Vagina (tissue), 2 donors: ENCODE measurements around the gene XCL2. TPM values are rescaled to one million over a fixed set of nuclear protein-coding genes. Genes with fewer than 3 reads are reported as not detected.

Source experiments
- DNase-seq, 2 donors: peaks; one replicate each; pipeline ENCODE4 v3.0.0-alpha.2; 2017; ENCODE audit errors: extremely low spot score in 2 of 2
- H3K27ac ChIP-seq: fragments of 200-600 bp; sonication (generic); one replicate; pipeline ENCODE4 v1.5.1; 2019
- H3K27me3 ChIP-seq: fragments of 200-600 bp; sonication (generic); one replicate; pipeline ENCODE4 v1.5.1; 2019
- H3K36me3 ChIP-seq, 2 donors: fragments of 200-600 bp; sonication (generic); one replicate each; pipeline ENCODE4 v1.5.1; 2017 to 2019
- H3K4me1 ChIP-seq: fragments of 200-600 bp; sonication (generic); one replicate; pipeline ENCODE4 v1.5.1; 2019
- H3K4me3 ChIP-seq, 2 donors: fragments of 200-600 bp; sonication (generic); 1 replicate in 1 of 2; 2 replicates in 1 of 2; pipeline ENCODE4 v1.5.1; 2016 to 2019
- H3K9me3 ChIP-seq: fragments of 200-600 bp; sonication (generic); one replicate; pipeline ENCODE4 v1.5.1; 2019
- CTCF ChIP-seq, 3 experiments: fragments of 450-650 bp in 2 of 3; fragments of 200-600 bp in 1 of 3; sonication (generic) in 1 of 3; IDR thresholded peaks; one replicate each; pipeline ENCODE4 v1.5.1; 2017 to 2019; ENCODE audit warnings: antibody characterized with exemption in 3 of 3, mild to moderate bottlenecking in 2 of 3, moderate library complexity in 2 of 3
- POLR2A ChIP-seq, 2 donors: fragments of 450-650 bp; IDR thresholded peaks; one replicate each; pipeline ENCODE4 v1.6.1; 2017; ENCODE audit warnings: antibody characterized with exemption in 2 of 2, mild to moderate bottlenecking in 2 of 2, moderate library complexity in 2 of 2
- POLR2AphosphoS5 ChIP-seq, 2 donors: sonication (generic); formaldehyde crosslinking; IDR thresholded peaks; one replicate each; pipeline ENCODE4 v1.9.0; 2017; ENCODE audit warnings: antibody characterized with exemption in 2 of 2, mild to moderate bottlenecking in 2 of 2, low read depth in 1 of 2; ENCODE audit not compliant: insufficient read depth in 1 of 2
- intact Hi-C: fragments of 100-400 bp; cut with DNase I; formaldehyde crosslinking; loops from one replicate; pipeline ENCODE4 v1.15.1; 2023
- total RNA-seq: library from RNA; depleted of rRNA; stranded (reverse); fragments of >200 nt; gene quantifications from one replicate; pipeline ENCODE4 v1.2.3, GENCODE V29; 2016

XCL2 gene
- total RNA-seq, 1 donor from 2014 or later: not detected

GRCh38 chr1:168520052-168520751, 23.6 kb downstream of the XCL2 start:
- Histone ChIP-seq H3K27me3 (no peaks in the 10 kb centered on the region), H3K4me3 (no peak overlapping the region), H3K36me3 (no peaks in the 10 kb centered on the region), H3K27ac (no peak overlapping the region), H3K4me1 (no peaks in the 10 kb centered on the region), H3K9me3 (no peaks in the 10 kb centered on the region)
- intact Hi-C loops: no loop called here
- no peak for DNase-seq
- no peak for TF ChIP-seq POLR2A (IDR thresholded peaks at IDR 0.05)
- no peak for TF ChIP-seq POLR2AphosphoS5 (IDR thresholded peaks at IDR 0.05; ENCODE audit: insufficient read depth in 1 of 2, low read depth in 1 of 2)
- no peak for TF ChIP-seq CTCF (IDR thresholded peaks at IDR 0.05)

- intact Hi-C loops: no loop called here
- H3K27ac ChIP-seq: no peak overlapping the region
Observed at GRCh38 chr1:168518813-168519212, 25.0 kb downstream of the XCL2 start.

GRCh38 chr1:168518201-168518689, 25.6 kb downstream of the XCL2 start:
- Histone ChIP-seq H3K27me3 (no peaks in the 10 kb centered on the region), H3K4me1 (peaks cover 6% of the 10 kb centered on the region), H3K36me3 (no peaks in the 10 kb centered on the region), H3K27ac (no peak overlapping the region), H3K9me3 (no peaks in the 10 kb centered on the region), H3K4me3 (no peak overlapping the region)
- no peak for DNase-seq
- intact Hi-C loops: no loop called here
- TF ChIP-seq POLR2A (IDR thresholded peaks at IDR 0.05): no peak
- TF ChIP-seq POLR2AphosphoS5 (IDR thresholded peaks at IDR 0.05; ENCODE audit: insufficient read depth in 1 of 2, low read depth in 1 of 2): no peak

More at GRCh38 chr1:168518813-168519212, 25.0 kb downstream of the XCL2 start:
- Histone ChIP-seq H3K4me3 (no peak overlapping the region), H3K36me3 (no peaks in the 10 kb centered on the region), H3K9me3 (no peaks in the 10 kb centered on the region), H3K4me1 (peaks cover 3% of the 10 kb centered on the region), H3K27me3 (no peaks in the 10 kb centered on the region)
- TF ChIP-seq POLR2A (IDR thresholded peaks at IDR 0.05) (no peak), POLR2AphosphoS5 (IDR thresholded peaks at IDR 0.05; ENCODE audit: insufficient read depth in 1 of 2, low read depth in 1 of 2) (no peak), CTCF (IDR thresholded peaks at IDR 0.05) (no peak)
- no peak for DNase-seq

GRCh38 chr1:168514455-168514854, 29.3 kb downstream of the XCL2 start:
- no peak for DNase-seq
- Histone ChIP-seq H3K27me3 (no peaks in the 10 kb centered on the region), H3K27ac (no peak overlapping the region), H3K36me3 (no peaks in the 10 kb centered on the region), H3K4me3 (no peak overlapping the region), H3K4me1 (peaks cover 6% of the 10 kb centered on the region), H3K9me3 (no peaks in the 10 kb centered on the region)
- no peak for TF ChIP-seq CTCF (IDR thresholded peaks at IDR 0.05)
- TF ChIP-seq POLR2AphosphoS5 (IDR thresholded peaks at IDR 0.05; ENCODE audit: insufficient read depth in 1 of 2, low read depth in 1 of 2): no peak
- TF ChIP-seq POLR2A (IDR thresholded peaks at IDR 0.05): no peak
- intact Hi-C loops: no loop called here

GRCh38 chr1:168513656-168514404, 30.0 kb downstream of the XCL2 start:
- peaks cover 6% of the 10 kb centered on the region for H3K4me1 ChIP-seq
- DNase-seq: no peak
- no peaks in the 10 kb centered on the region for H3K36me3 ChIP-seq
- H3K9me3 ChIP-seq: no peaks in the 10 kb centered on the region
- intact Hi-C loops: no loop called here
- no peaks in the 10 kb centered on the region for H3K27me3 ChIP-seq
- H3K4me3 ChIP-seq: no peak overlapping the region
- no peak overlapping the region for H3K27ac ChIP-seq
- no peak for TF ChIP-seq CTCF (IDR thresholded peaks at IDR 0.05)
- TF ChIP-seq POLR2AphosphoS5 (IDR thresholded peaks at IDR 0.05; ENCODE audit: insufficient read depth in 1 of 2, low read depth in 1 of 2): no peak
- no peak for TF ChIP-seq POLR2A (IDR thresholded peaks at IDR 0.05)
